ENCODE results near the gene HECW1.
"Not testable (repeated sequence)": the region's sequence is repeated elsewhere in the genome, so short reads cannot be mapped to it uniquely, and the experiment has no call there.

HECW1 gene

GRCh38 chr7:43568529-43568928 lies 456.1 kb downstream of the HECW1 start:
- TF ChIP-seq CTBP1 (IDR thresholded peaks at IDR 0.05; ENCODE audit: borderline replicate concordance) (no peak), SUZ12 (IDR thresholded peaks at IDR 0.05) (no peak), FOXA1 (IDR thresholded peaks at IDR 0.05) (no peak), BHLHE40 (IDR thresholded peaks at IDR 0.05; ENCODE audit: borderline replicate concordance) (no peak), ZNF384 (IDR thresholded peaks at IDR 0.05) (no peak), TARDBP (IDR thresholded peaks at IDR 0.05) (no peak), FOXM1 (IDR thresholded peaks at IDR 0.05; ENCODE audit: borderline replicate concordance) (no peak), HDGF (IDR thresholded peaks at IDR 0.05; ENCODE audit: borderline replicate concordance) (no peak), NFRKB (IDR thresholded peaks at IDR 0.05) (no peak), LEF1 (IDR thresholded peaks at IDR 0.05; ENCODE audit: borderline replicate concordance) (no peak), FOXK2 (IDR thresholded peaks at IDR 0.05) (no peak), L3MBTL2 (conservative IDR thresholded peaks at IDR 0.05) (no peak), ARNT (IDR thresholded peaks at IDR 0.05) (no peak), SP1 (IDR thresholded peaks at IDR 0.05) (no peak), ELF4 (IDR thresholded peaks at IDR 0.05) (no peak)
- TF ChIP-seq, protein P1, sequence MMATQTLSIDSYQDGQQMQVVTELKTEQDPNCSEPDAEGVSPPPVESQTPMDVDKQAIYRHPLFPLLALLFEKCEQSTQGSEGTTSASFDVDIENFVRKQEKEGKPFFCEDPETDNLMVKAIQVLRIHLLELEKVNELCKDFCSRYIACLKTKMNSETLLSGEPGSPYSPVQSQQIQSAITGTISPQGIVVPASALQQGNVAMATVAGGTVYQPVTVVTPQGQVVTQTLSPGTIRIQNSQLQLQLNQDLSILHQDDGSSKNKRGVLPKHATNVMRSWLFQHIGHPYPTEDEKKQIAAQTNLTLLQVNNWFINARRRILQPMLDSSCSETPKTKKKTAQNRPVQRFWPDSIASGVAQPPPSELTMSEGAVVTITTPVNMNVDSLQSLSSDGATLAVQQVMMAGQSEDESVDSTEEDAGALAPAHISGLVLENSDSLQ (IDR thresholded peaks at IDR 0.05): no peak
- ChIA-PET CTCF (interaction anchor here (2.3 kb wide), 1 partner anchor 14 kb away, joined by 12 read pairs; the partner anchor contains the start of gene STK17A), POLR2A (no interaction called here)
- DNase-seq (ENCODE audit: extremely low spot score): no peak

- POLR2A ChIA-PET: no interaction called here
- TF ChIP-seq SUZ12 (IDR thresholded peaks at IDR 0.05): no peak
- TF ChIP-seq NFRKB (IDR thresholded peaks at IDR 0.05): no peak
- no peak for TF ChIP-seq CTBP1 (IDR thresholded peaks at IDR 0.05; ENCODE audit: borderline replicate concordance)
- no peak for TF ChIP-seq ARNT (IDR thresholded peaks at IDR 0.05)
- TF ChIP-seq ELF4 (IDR thresholded peaks at IDR 0.05): no peak
- TF ChIP-seq FOXA1 (IDR thresholded peaks at IDR 0.05): no peak
- TF ChIP-seq FOXM1 (IDR thresholded peaks at IDR 0.05; ENCODE audit: borderline replicate concordance): no peak
- no peak for TF ChIP-seq SP1 (IDR thresholded peaks at IDR 0.05)
- no peak for TF ChIP-seq TARDBP (IDR thresholded peaks at IDR 0.05)
- TF ChIP-seq L3MBTL2 (conservative IDR thresholded peaks at IDR 0.05): no peak
- TF ChIP-seq, protein P1 (IDR thresholded peaks at IDR 0.05): no peak
- no peak for TF ChIP-seq HDGF (IDR thresholded peaks at IDR 0.05; ENCODE audit: borderline replicate concordance)
- no peak for TF ChIP-seq FOXK2 (IDR thresholded peaks at IDR 0.05)
- TF ChIP-seq BHLHE40 (IDR thresholded peaks at IDR 0.05; ENCODE audit: borderline replicate concordance): no peak
- TF ChIP-seq ZNF384 (IDR thresholded peaks at IDR 0.05): no peak
- no peak for TF ChIP-seq LEF1 (IDR thresholded peaks at IDR 0.05; ENCODE audit: borderline replicate concordance)
- CTCF ChIA-PET: interaction anchor here (1.3 kb wide), 1 partner anchor 13 kb away, joined by 4 read pairs; the partner anchor contains the start of gene STK17A
- DNase-seq (ENCODE audit: extremely low spot score): no peak
Measured at GRCh38 chr7:43569424-43569823, 457.0 kb downstream of the HECW1 start.

GRCh38 chr7:43570688-43571365 lies 458.4 kb downstream of the HECW1 start:
- CTCF ChIA-PET: interaction anchor here (1.3 kb wide), 1 partner anchor 12 kb away, joined by 4 read pairs; the partner anchor contains the start of gene STK17A
- no peak for TF ChIP-seq SUZ12 (IDR thresholded peaks at IDR 0.05)
- TF ChIP-seq ZNF384 (IDR thresholded peaks at IDR 0.05): no peak
- no peak for TF ChIP-seq BHLHE40 (IDR thresholded peaks at IDR 0.05; ENCODE audit: borderline replicate concordance)
- no peak for TF ChIP-seq NFRKB (IDR thresholded peaks at IDR 0.05)
- no peak for TF ChIP-seq FOXA1 (IDR thresholded peaks at IDR 0.05)
- no peak for TF ChIP-seq CTBP1 (IDR thresholded peaks at IDR 0.05; ENCODE audit: borderline replicate concordance)
- no peak for TF ChIP-seq ARNT (IDR thresholded peaks at IDR 0.05)
- no peak for TF ChIP-seq FOXM1 (IDR thresholded peaks at IDR 0.05; ENCODE audit: borderline replicate concordance)
- no peak for TF ChIP-seq TARDBP (IDR thresholded peaks at IDR 0.05)
- TF ChIP-seq SP1 (IDR thresholded peaks at IDR 0.05): no peak
- TF ChIP-seq L3MBTL2 (conservative IDR thresholded peaks at IDR 0.05): no peak
- no peak for TF ChIP-seq HDGF (IDR thresholded peaks at IDR 0.05; ENCODE audit: borderline replicate concordance)
- TF ChIP-seq, protein P1 (IDR thresholded peaks at IDR 0.05): no peak
- no peak for TF ChIP-seq LEF1 (IDR thresholded peaks at IDR 0.05; ENCODE audit: borderline replicate concordance)
- TF ChIP-seq ELF4 (IDR thresholded peaks at IDR 0.05): no peak
- TF ChIP-seq FOXK2 (IDR thresholded peaks at IDR 0.05): no peak
- POLR2A ChIA-PET: no interaction called here
- no peak for DNase-seq (ENCODE audit: extremely low spot score)

DNA sequence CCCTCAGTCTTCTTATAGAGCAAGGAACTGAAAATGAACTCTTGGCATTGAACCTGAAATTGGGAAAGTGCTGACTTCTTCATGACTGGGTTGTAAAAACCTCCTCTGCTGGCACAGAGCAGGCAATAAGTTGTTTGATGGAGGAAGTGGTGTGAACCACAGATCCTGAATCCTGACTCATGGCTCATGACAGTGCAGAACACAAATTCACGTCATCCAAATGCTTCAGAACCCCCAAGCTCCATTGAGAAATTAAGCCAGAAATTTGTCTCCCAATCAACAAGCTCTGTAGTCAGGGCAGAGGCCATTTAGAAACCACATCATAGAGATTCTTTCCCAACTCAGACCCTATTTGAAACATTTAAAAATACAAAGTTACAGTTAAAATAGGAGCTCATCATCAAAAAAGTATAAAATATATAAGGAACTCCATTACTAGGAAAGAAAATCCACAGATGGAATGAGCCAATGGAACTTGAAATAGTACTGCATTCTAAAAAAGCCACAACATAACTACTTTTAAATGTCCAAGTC lies 460.1 kb downstream of the HECW1 start:
- POLR2A ChIA-PET: interaction anchor here (1.2 kb wide), 1 partner anchor 10 kb away, joined by 5 read pairs; the partner anchor contains the start of gene STK17A
- TF ChIP-seq FOXK2 (IDR thresholded peaks at IDR 0.05) (no peak), ZNF384 (IDR thresholded peaks at IDR 0.05) (no peak), CTBP1 (IDR thresholded peaks at IDR 0.05; ENCODE audit: borderline replicate concordance) (no peak), ARNT (IDR thresholded peaks at IDR 0.05) (no peak), NFRKB (IDR thresholded peaks at IDR 0.05) (no peak), FOXM1 (IDR thresholded peaks at IDR 0.05; ENCODE audit: borderline replicate concordance) (no peak), BHLHE40 (IDR thresholded peaks at IDR 0.05; ENCODE audit: borderline replicate concordance) (no peak), TARDBP (IDR thresholded peaks at IDR 0.05) (no peak), SUZ12 (IDR thresholded peaks at IDR 0.05) (no peak), ELF4 (IDR thresholded peaks at IDR 0.05) (no peak), HDGF (IDR thresholded peaks at IDR 0.05; ENCODE audit: borderline replicate concordance) (no peak), SP1 (IDR thresholded peaks at IDR 0.05) (no peak)
- TF ChIP-seq, protein P1 (IDR thresholded peaks at IDR 0.05): no peak
- DNase-seq (ENCODE audit: extremely low spot score): no peak
- CTCF ChIA-PET: interaction anchor here (0.6 to 2.6 kb wide), 2 partner anchors 10 to 737 kb away, joined by 3 to 23 read pairs; partner anchors contain the start of gene STK17A

DNA sequence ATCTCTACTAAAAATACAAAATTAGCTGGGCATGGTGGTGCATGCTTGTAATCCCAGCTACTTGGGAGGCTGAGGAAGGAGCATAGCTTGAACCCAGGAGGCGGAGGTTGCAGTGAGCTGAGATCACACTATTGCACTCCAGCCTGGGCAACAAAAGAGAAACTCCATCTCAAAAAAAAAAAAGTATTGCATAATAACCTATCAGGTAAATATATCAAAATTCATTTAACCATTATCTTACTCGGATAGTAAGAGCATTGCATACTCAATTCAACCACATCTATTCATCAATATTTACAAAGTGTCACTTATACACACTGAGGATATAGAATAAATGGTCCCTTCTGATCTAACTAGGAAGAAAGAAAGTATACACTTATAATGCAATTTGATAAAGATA lies 461.4 kb downstream of the HECW1 start:
- DNase-seq (ENCODE audit: extremely low spot score); POLR2A ChIA-PET: not testable (repeated sequence)
- CTCF ChIA-PET: interaction anchor here (2.6 kb wide), 1 partner anchor 9 kb away, joined by 23 read pairs; the partner anchor contains the start of gene STK17A

All from HEK293T (cell line).